ENCODE data around the gene PRTFDC1.
"Not testable (repeated sequence)": the region's sequence is repeated elsewhere in the genome, so short reads cannot be mapped to it uniquely, and the experiment has no call there.

DNA sequence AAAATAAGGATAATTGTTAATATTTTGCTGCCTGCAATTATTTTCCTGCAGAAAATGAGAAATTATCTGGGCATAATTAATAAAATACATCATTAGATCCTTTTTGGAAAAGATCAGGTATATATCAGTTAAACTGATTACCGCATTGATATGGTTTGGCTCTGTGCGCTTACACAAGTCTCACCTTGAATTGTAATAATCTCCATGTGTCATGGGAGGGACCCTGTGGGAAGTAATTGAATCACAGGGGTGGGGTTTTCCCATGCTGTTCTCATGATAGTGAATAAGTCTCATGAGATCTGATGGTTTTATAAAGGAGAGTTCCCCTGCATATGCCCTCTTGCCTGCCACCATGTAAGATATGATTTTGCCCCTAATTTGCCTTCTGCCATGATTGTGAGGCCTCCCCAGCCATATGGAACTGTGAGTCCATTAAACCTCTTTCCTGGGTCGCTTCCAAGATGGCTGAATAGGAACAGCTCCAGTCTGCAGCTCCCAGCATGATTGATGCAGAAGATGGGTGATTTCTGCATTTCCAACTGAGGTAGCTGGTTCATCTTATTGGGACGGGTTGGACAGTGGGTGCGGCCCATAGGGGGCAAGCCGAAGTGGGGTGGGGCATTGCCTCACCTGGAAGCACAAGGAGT, 30.1 kb downstream of the PRTFDC1 start:
- TF ChIP-seq TAF1 (IDR thresholded peaks at IDR 0.05; ENCODE audit: low read depth, low read length); POLR2AphosphoS5 (IDR thresholded peaks at IDR 0.05; ENCODE audit: low read depth, low read length); GABPA (IDR thresholded peaks at IDR 0.05; ENCODE audit: borderline replicate concordance, insufficient read depth, low read length); SP2 (IDR thresholded peaks at IDR 0.05; ENCODE audit: low read length); RFX5 (IDR thresholded peaks at IDR 0.05; ENCODE audit: borderline replicate concordance, low read depth, low read length); POLR2A (IDR thresholded peaks at IDR 0.05; ENCODE audit: control extremely low read depth in 1 of 2, low read depth in 2 of 2, low read length in 2 of 2); RBBP5 (IDR thresholded peaks at IDR 0.05; ENCODE audit: borderline replicate concordance, low read depth, low read length); KDM1A (IDR thresholded peaks at IDR 0.05; ENCODE audit: borderline replicate concordance, low read length); RAD21 (IDR thresholded peaks at IDR 0.05 in 1 of 2, conservative IDR thresholded peaks at IDR 0.05 in 1 of 2; ENCODE audit: low read depth in 2 of 2, low read length in 2 of 2); EP300 (IDR thresholded peaks at IDR 0.05; ENCODE audit: borderline replicate concordance in 1 of 2, low read depth in 2 of 2, low read length in 2 of 2); JUN (IDR thresholded peaks at IDR 0.05; ENCODE audit: low read depth, low read length); SIN3A (conservative IDR thresholded peaks at IDR 0.05 in 1 of 2, IDR thresholded peaks at IDR 0.05 in 1 of 2; ENCODE audit: low read depth in 1 of 2, low read length in 2 of 2); HDAC6 (IDR thresholded peaks at IDR 0.05; ENCODE audit: low read depth, low read length): not testable (repeated sequence)
- TF ChIP-seq, protein P1, sequence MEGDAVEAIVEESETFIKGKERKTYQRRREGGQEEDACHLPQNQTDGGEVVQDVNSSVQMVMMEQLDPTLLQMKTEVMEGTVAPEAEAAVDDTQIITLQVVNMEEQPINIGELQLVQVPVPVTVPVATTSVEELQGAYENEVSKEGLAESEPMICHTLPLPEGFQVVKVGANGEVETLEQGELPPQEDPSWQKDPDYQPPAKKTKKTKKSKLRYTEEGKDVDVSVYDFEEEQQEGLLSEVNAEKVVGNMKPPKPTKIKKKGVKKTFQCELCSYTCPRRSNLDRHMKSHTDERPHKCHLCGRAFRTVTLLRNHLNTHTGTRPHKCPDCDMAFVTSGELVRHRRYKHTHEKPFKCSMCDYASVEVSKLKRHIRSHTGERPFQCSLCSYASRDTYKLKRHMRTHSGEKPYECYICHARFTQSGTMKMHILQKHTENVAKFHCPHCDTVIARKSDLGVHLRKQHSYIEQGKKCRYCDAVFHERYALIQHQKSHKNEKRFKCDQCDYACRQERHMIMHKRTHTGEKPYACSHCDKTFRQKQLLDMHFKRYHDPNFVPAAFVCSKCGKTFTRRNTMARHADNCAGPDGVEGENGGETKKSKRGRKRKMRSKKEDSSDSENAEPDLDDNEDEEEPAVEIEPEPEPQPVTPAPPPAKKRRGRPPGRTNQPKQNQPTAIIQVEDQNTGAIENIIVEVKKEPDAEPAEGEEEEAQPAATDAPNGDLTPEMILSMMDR (IDR thresholded peaks at IDR 0.05; ENCODE audit: control extremely low read depth in 1 of 3, insufficient read depth in 1 of 3, low read depth in 1 of 3, low read length in 3 of 3): not testable (repeated sequence)

Measured in H1 (cell line).